HuH-7 (cell line): ENCODE results near the gene POGK.

Experiments
- DNase-seq: peaks from one replicate; pipeline ENCODE4 v3.0.0; 2011; ENCODE audit warnings: low spot score

The POGK gene

DNA sequence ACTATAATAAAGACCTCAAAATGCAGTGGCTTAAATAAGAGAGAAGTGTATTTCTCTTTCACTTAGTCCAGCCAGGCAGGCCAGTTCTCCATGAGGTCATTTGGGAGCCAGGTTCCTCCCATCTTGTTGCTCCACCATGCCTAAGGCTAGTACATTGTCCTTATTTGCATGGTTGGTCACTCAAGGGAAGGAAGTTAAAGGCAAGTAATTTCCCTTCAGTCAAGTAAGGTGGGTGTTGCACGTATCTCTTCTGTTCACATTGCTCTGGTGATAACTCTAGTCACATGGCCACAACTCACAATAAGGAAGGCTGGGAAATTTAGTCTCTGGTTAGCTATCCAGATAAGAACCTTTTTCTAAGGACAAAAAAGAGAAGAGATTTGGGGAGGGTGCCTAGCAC is 64.0 kb downstream of the POGK start:
- DNase-seq = no peak

- no peak for DNase-seq
Measured at GRCh38 chr1:166905136-166905535, 65.9 kb downstream of the POGK start.

- DNase-seq = no peak
Measured at GRCh38 chr1:166905900-166906299, 66.6 kb downstream of the POGK start.
